Skeletal muscle tissue (tissue), 4 donors: ENCODE data around the gene HACD2. TPM values are rescaled to one million over a fixed set of nuclear protein-coding genes. Genes with fewer than 3 reads are reported as not detected.

ENCODE experiments used
- H3K27ac ChIP-seq: one replicate; pipeline ENCODE4 v1.7.0; 2013; ENCODE audit warnings: mild to moderate bottlenecking, low read depth, low read length, inconsistent platforms
- H3K27me3 ChIP-seq, 3 donors: one replicate each; pipeline ENCODE4 v1.7.0; 2013; ENCODE audit warnings: low read length in 3 of 3; ENCODE audit not compliant: control insufficient read depth in 3 of 3, insufficient read depth in 3 of 3
- H3K36me3 ChIP-seq, 3 donors: one replicate each; pipeline ENCODE4 v1.7.0; 2013; ENCODE audit warnings: low read length in 3 of 3; ENCODE audit not compliant: control insufficient read depth in 3 of 3, insufficient read depth in 3 of 3
- H3K4me1 ChIP-seq, 3 donors: one replicate each; pipeline ENCODE4 v1.7.0; 2013; ENCODE audit warnings: low read length in 3 of 3, mild to moderate bottlenecking in 3 of 3; ENCODE audit not compliant: control insufficient read depth in 3 of 3, insufficient read depth in 3 of 3
- H3K4me3 ChIP-seq, 3 donors: one replicate each; pipeline ENCODE4 v1.7.0; 2013; ENCODE audit warnings: low read length in 3 of 3
- H3K9ac ChIP-seq, 3 donors: one replicate each; pipeline ENCODE4 v1.7.0; 2013; ENCODE audit warnings: low read length in 3 of 3, mild to moderate bottlenecking in 3 of 3, moderate library complexity in 2 of 3, low read depth in 1 of 3
- H3K9me3 ChIP-seq, 3 donors: one replicate each; pipeline ENCODE4 v1.7.0; 2013; ENCODE audit warnings: low read length in 3 of 3; ENCODE audit not compliant: control insufficient read depth in 3 of 3
- total RNA-seq: library from RNA; depleted of rRNA; stranded (reverse); fragments of >200 nt; gene quantifications from one replicate; pipeline ENCODE4 v1.2.3, GENCODE V29; 2014
- donor health status: Osteomylitis.

The HACD2 gene
- total RNA-seq, 1 donor from 2014 or later = 15.7 TPM

DNA sequence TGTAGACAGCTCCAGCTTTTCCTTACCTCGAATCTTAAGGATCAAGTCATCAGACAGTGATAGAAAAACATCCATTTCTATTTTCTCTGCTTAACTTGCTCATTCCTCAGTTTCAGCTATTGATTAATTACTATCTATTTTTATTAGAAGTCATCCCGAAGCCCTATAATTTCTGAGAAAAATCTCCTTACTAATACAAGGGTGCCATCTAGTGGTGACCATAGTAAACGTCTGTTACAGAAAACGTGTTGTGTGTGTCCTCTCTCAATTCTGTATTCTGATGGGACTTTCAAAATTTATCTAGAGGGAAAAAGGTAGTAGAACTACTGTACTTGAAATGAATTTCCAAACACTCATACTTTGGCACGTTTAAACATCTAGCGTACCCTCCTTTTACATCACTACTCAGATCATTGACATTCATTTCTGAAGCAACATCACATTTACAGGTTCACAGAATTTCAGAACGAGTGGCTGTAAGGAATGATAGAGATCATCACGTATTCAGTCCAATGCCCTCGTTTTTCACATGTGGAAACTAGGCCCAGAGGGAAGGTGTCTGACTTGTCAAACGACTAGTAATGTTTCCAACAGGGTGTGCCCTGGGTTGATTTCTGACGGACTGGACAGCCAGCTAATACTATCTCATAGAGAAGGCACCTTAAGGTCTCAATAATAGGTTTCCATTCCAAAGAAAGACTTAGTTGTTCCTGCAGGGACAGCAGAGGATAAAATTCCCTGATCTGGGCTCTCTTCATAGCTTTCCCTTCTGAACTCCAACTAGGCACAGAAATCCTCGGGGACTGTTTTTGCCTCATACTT, 25.6 kb downstream of the HACD2 start:
- H3K9me3 ChIP-seq = no peaks in the 10 kb centered on the region
- H3K4me1 ChIP-seq = no peaks in the 10 kb centered on the region
- no peak overlapping the region for H3K4me3 ChIP-seq
- H3K9ac ChIP-seq = no peak overlapping the region
- H3K36me3 ChIP-seq = no peaks in the 10 kb centered on the region
- no peak overlapping the region for H3K27ac ChIP-seq
- no peaks in the 10 kb centered on the region for H3K27me3 ChIP-seq

DNA sequence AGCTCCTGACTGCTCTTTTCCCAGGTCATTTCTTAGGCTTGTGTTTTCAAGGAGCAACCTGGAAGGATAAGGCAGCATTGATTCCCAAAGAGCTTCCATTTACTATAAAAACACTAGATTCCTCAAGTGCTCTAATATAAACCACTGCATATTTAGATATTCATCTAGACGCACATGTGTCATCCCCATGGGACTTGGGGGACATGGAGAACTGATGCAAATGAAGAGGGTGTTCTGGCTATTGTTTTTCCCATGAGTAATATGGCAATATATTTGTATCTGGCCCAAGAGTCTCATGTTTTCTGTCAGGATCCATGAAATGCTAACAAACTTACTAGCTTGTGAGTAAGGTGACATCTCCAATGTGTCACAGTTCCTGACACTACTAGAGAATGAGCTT, 31.3 kb downstream of the HACD2 start:
- H3K4me1 ChIP-seq = no peaks in the 10 kb centered on the region
- peaks cover 0 to 4% (median 2%) of the 10 kb centered on the region in 3 donors for H3K9me3 ChIP-seq
- peaks cover 3 to 8% (median 4%) of the 10 kb centered on the region in 3 donors for H3K36me3 ChIP-seq
- H3K9ac ChIP-seq = no peak overlapping the region
- H3K27ac ChIP-seq = no peak overlapping the region
- no peak overlapping the region for H3K4me3 ChIP-seq
- H3K27me3 ChIP-seq = no peaks in the 10 kb centered on the region

- H3K9me3 ChIP-seq = peaks cover 0 to 4% (median 2%) of the 10 kb centered on the region in 3 donors
- peaks cover 3 to 8% (median 4%) of the 10 kb centered on the region in 3 donors for H3K36me3 ChIP-seq
- H3K9ac ChIP-seq = no peak overlapping the region
- H3K4me1 ChIP-seq = no peaks in the 10 kb centered on the region
- no peak overlapping the region for H3K4me3 ChIP-seq
- no peak overlapping the region for H3K27ac ChIP-seq
- H3K27me3 ChIP-seq = no peaks in the 10 kb centered on the region
These were observed 32.1 kb downstream of the HACD2 start for GRCh38 chr3:123552768-123553167.

GRCh38 chr3:123552095-123552714, 32.6 kb downstream of the HACD2 start:
- Histone ChIP-seq H3K36me3 (peaks cover 3 to 8% (median 4%) of the 10 kb centered on the region in 3 donors), H3K9me3 (peaks cover 0 to 4% (median 2%) of the 10 kb centered on the region in 3 donors), H3K9ac (no peak overlapping the region), H3K27me3 (no peaks in the 10 kb centered on the region), H3K4me3 (no peak overlapping the region), H3K27ac (no peak overlapping the region), H3K4me1 (no peaks in the 10 kb centered on the region)

DNA sequence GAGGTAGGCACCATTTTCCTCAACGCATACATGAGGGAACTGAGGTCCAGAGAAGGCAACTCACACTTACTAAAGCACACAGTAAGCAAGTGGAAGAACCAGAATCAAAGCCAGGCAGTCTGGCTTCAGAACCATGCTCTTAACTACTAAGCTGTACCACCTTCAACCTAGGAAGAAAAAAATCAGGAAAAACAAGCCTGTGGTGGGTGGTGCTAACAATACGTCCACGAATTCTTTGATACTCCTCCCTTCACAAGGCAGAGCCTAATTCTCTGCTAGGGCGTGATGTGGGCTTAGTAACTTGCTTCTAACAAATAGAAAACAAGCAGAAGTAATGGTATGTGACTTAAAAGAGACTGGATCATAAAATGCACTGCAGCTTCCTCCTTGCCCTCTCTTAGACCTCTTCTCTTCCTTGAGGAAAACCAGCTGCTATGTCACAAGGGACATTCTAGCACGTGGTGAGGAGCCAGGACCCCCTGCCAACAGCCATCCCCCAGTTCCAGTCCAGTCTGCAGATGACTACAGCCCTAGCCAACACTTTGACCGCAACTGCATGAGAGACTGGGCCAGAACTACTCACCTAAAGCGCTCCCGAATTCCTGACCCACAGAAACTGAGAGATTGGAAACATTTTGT, 36.9 kb downstream of the HACD2 start:
- H3K27ac ChIP-seq = no peak overlapping the region
- H3K9me3 ChIP-seq = no peaks in the 10 kb centered on the region
- H3K4me3 ChIP-seq = no peak overlapping the region
- no peaks in the 10 kb centered on the region for H3K27me3 ChIP-seq
- peaks cover 3 to 8% (median 4%) of the 10 kb centered on the region in 3 donors for H3K36me3 ChIP-seq
- peaks cover 0 to 2% (median 0%) of the 10 kb centered on the region in 3 donors for H3K4me1 ChIP-seq
- no peak overlapping the region for H3K9ac ChIP-seq

GRCh38 chr3:123546133-123546755, 38.6 kb downstream of the HACD2 start:
- Histone ChIP-seq H3K27ac (no peak overlapping the region), H3K4me1 (peaks cover 0 to 2% (median 0%) of the 10 kb centered on the region in 3 donors), H3K27me3 (no peaks in the 10 kb centered on the region), H3K9ac (no peak overlapping the region), H3K9me3 (no peaks in the 10 kb centered on the region), H3K36me3 (peaks cover 3 to 8% (median 4%) of the 10 kb centered on the region in 3 donors), H3K4me3 (no peak overlapping the region)

- Histone ChIP-seq H3K9me3 (no peaks in the 10 kb centered on the region), H3K4me3 (no peak overlapping the region), H3K27ac (no peak overlapping the region), H3K9ac (no peak overlapping the region), H3K36me3 (no peaks in the 10 kb centered on the region), H3K27me3 (no peaks in the 10 kb centered on the region), H3K4me1 (peaks cover 0 to 2% (median 0%) of the 10 kb centered on the region in 3 donors)
These were observed 40.9 kb downstream of the HACD2 start for GRCh38 chr3:123543950-123544349.

DNA sequence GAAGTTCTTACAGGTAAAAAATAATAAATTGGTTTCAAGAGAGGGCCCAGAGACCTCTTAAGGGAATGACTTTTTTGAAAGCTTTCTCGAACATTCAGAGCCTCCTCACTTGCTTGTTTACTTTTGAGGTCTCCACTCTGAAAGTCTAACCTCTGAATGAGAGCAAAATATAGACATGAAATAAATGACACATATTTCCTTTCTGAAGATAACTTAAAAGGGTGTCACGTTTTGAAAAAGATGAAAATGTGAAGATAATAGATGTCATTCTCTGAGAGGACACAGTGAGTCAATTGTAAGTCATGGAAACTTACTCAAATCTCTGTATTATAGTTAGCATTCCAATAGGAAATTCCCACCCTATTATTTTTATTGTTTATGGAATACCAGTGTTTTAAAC, 44.6 kb downstream of the HACD2 start:
- H3K9me3 ChIP-seq = no peaks in the 10 kb centered on the region
- H3K4me3 ChIP-seq = no peak overlapping the region
- H3K4me1 ChIP-seq = no peaks in the 10 kb centered on the region
- H3K36me3 ChIP-seq = no peaks in the 10 kb centered on the region
- no peak overlapping the region for H3K27ac ChIP-seq
- H3K9ac ChIP-seq = no peak overlapping the region
- H3K27me3 ChIP-seq = no peaks in the 10 kb centered on the region

- no peaks in the 10 kb centered on the region for H3K27me3 ChIP-seq
- no peak overlapping the region for H3K9ac ChIP-seq
- no peaks in the 10 kb centered on the region for H3K4me1 ChIP-seq
- no peaks in the 10 kb centered on the region for H3K9me3 ChIP-seq
- H3K4me3 ChIP-seq = no peak overlapping the region
- no peak overlapping the region for H3K27ac ChIP-seq
- H3K36me3 ChIP-seq = no peaks in the 10 kb centered on the region
These were observed 48.5 kb downstream of the HACD2 start for GRCh38 chr3:123536153-123536895.
